ENCODE measurements around the gene EPN2. TPM values are rescaled to one million over a fixed set of nuclear protein-coding genes. Genes with fewer than 3 reads are reported as not detected.

The EPN2 gene
- total RNA-seq, 2 donors from 2014 or later, result 28.7 to 47.9 TPM

DNA sequence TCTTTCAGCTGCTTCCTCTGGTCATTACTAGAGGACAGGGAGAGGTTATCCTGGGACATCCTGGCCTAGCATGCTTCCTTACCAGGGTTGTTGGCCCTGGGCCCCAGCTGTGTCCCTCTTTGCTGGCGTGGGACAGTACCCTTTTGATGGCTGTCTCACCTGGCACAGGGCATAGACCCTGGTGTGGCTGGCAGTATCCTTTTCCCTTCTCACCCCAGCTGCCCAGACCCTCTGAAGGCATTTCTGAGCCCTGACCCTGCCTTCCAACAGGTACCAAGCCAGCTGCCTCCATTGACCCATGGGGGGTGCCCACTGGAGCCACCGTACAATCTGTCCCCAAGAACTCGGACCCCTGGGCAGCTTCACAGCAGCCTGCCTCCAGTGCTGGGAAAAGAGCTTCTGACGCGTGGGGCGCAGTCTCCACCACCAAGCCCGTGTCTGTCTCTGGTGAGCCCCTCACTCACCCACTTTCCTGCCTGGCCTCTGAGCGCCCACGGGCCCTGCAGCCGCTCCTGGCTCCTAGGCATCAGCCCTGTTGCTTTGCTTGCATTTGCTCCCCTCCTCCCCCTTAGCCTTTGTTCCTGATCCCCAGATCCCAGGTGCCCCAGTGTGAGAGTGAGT lies 91.4 kb downstream of the EPN2 start:
- no peak for DNase-seq (ENCODE audit: low spot score)
- Histone ChIP-seq H3K27ac (no peak overlapping the region), H3K27me3 (replicated peaks; ENCODE audit: insufficient read depth) (no peaks in the 10 kb centered on the region), H3K4me3 (no peak overlapping the region), H3K9me3 (peaks cover 6% of the 10 kb centered on the region), H3K36me3 (peaks cover 11% of the 10 kb centered on the region), H3K4me1 (ENCODE audit: control insufficient read depth in 1 of 2, low read depth in 2 of 2) (no peaks in the 10 kb centered on the region)
- ATAC-seq (ENCODE audit: insufficient number of reproducible peaks, low FRiP score, low read depth), result no peak
- TF ChIP-seq, protein P1, sequence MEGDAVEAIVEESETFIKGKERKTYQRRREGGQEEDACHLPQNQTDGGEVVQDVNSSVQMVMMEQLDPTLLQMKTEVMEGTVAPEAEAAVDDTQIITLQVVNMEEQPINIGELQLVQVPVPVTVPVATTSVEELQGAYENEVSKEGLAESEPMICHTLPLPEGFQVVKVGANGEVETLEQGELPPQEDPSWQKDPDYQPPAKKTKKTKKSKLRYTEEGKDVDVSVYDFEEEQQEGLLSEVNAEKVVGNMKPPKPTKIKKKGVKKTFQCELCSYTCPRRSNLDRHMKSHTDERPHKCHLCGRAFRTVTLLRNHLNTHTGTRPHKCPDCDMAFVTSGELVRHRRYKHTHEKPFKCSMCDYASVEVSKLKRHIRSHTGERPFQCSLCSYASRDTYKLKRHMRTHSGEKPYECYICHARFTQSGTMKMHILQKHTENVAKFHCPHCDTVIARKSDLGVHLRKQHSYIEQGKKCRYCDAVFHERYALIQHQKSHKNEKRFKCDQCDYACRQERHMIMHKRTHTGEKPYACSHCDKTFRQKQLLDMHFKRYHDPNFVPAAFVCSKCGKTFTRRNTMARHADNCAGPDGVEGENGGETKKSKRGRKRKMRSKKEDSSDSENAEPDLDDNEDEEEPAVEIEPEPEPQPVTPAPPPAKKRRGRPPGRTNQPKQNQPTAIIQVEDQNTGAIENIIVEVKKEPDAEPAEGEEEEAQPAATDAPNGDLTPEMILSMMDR (IDR thresholded peaks at IDR 0.05), result no peak

DNA sequence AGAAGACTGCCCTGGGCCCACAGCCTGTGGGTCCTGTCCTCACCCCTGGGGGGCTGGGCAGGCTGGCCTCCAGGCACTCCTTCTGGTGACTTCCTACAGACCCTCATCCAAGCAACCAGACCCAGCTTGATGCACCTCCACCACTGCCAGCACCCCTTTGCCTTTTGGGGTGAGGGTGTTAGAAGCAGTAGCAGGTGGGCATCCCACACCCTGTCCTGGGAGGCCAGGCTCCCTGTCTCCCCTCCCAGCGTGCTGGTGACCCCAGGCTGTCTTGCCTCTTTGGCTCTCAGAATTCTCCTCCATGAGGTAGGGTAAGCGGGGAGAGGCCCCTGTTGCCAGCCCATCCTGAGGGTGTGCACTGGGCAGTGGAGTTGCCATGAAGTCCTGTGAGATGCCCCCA lies 92.0 kb downstream of the EPN2 start:
- DNase-seq (ENCODE audit: low spot score) (no peak), ATAC-seq (ENCODE audit: insufficient number of reproducible peaks, low FRiP score, low read depth) (no peak)
- Histone ChIP-seq H3K4me3 (no peak overlapping the region), H3K36me3 (peaks cover 11% of the 10 kb centered on the region), H3K27me3 (replicated peaks; ENCODE audit: insufficient read depth) (no peaks in the 10 kb centered on the region), H3K9me3 (peaks cover 6% of the 10 kb centered on the region), H3K27ac (no peak overlapping the region), H3K4me1 (ENCODE audit: control insufficient read depth in 1 of 2, low read depth in 2 of 2) (no peaks in the 10 kb centered on the region)
- TF ChIP-seq, protein P1 (IDR thresholded peaks at IDR 0.05), result no peak

DNA sequence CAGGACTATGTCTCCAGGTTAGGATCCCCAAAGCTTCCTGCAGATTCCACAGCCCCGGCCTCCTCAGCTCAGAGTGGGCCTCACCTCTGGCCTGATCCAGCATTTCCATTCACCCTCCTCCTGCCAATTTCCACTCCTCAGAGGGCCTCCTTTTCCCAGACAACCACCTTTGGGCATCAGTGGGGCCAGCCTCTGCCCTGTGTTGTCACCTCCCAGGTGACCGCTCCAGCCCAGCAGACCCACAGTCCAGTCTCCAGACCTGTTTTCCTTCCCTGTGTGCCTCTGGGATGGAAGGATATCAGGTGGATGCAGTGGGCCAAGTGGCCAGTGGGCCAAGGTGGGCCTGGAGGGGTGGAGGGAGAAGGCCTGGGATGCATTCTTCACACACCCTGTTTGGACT lies 92.7 kb downstream of the EPN2 start:
- no peak overlapping the region for H3K27ac ChIP-seq
- ATAC-seq (ENCODE audit: insufficient number of reproducible peaks, low FRiP score, low read depth) (no peak), DNase-seq (ENCODE audit: low spot score) (no peak)
- H3K27me3 ChIP-seq (replicated peaks; ENCODE audit: insufficient read depth), result no peaks in the 10 kb centered on the region
- H3K36me3 ChIP-seq, result peaks cover 11% of the 10 kb centered on the region
- no peak overlapping the region for H3K4me3 ChIP-seq
- H3K4me1 ChIP-seq (ENCODE audit: control insufficient read depth in 1 of 2, low read depth in 2 of 2), result no peaks in the 10 kb centered on the region
- H3K9me3 ChIP-seq, result peaks cover 6% of the 10 kb centered on the region
- TF ChIP-seq, protein P1 (IDR thresholded peaks at IDR 0.05), result no peak

DNA sequence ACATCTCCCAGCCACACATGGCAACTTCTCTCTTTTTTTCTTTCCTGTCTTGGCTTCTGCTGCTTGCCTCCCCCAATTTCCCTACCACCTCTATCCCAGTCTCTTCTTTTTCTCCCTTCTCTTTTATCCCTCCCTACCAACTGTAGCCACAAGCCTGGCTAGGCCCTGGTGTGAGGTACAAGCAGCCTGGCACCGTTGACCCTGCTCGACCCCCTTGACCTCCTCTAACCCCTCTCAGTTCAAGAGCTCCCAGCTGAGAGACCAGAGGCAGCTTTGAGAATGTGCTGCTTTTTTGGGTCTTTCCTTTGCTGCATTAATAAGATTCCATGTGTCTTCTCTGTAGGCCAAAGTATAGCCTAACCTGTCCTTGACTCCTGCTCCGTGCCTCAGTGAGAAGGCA lies 93.1 kb downstream of the EPN2 start:
- peaks cover 11% of the 10 kb centered on the region for H3K36me3 ChIP-seq
- no peak overlapping the region for H3K27ac ChIP-seq
- H3K4me3 ChIP-seq, result no peak overlapping the region
- H3K9me3 ChIP-seq, result peaks cover 3% of the 10 kb centered on the region
- no peaks in the 10 kb centered on the region for H3K27me3 ChIP-seq (replicated peaks; ENCODE audit: insufficient read depth)
- ATAC-seq (ENCODE audit: insufficient number of reproducible peaks, low FRiP score, low read depth) (no peak), DNase-seq (ENCODE audit: low spot score) (no peak)
- no peaks in the 10 kb centered on the region for H3K4me1 ChIP-seq (ENCODE audit: control insufficient read depth in 1 of 2, low read depth in 2 of 2)
- TF ChIP-seq, protein P1 (IDR thresholded peaks at IDR 0.05), result no peak

DNA sequence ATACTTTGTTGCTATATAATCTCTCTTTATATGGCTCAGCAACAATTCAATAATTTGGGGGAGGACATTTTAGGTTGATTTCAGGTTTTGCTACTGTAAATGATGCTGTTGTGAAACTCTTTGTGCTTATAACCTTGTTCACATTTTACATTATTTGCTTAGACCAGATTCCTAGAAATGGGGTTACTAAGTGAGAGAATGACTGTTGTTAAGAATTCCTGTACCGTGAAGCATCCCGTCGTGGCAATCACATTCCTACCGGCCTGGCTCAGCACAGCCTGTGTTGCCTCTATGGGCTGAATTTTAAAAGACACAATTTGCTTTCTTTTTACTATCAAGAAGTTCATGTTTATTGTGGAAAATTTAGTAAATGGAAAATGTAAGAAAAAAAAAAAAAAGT lies 94.0 kb downstream of the EPN2 start:
- TF ChIP-seq, protein P1 (IDR thresholded peaks at IDR 0.05), result no peak
- H3K27me3 ChIP-seq (replicated peaks; ENCODE audit: insufficient read depth), result no peaks in the 10 kb centered on the region
- H3K9me3 ChIP-seq, result no peaks in the 10 kb centered on the region
- no peaks in the 10 kb centered on the region for H3K4me1 ChIP-seq (ENCODE audit: control insufficient read depth in 1 of 2, low read depth in 2 of 2)
- no peak for DNase-seq (ENCODE audit: low spot score)
- H3K4me3 ChIP-seq, result no peak overlapping the region
- H3K27ac ChIP-seq, result no peak overlapping the region
- no peak for ATAC-seq (ENCODE audit: insufficient number of reproducible peaks, low FRiP score, low read depth)
- peaks cover 11% of the 10 kb centered on the region for H3K36me3 ChIP-seq
